Activated naive CD4-positive, alpha-beta T cell treated with anti-CD3 and anti-CD28 coated beads for 36 hours (primary cell): Measurements from ENCODE around the gene PALS2. TPM values are rescaled to one million over a fixed set of nuclear protein-coding genes. Genes with fewer than 3 reads are reported as not detected.

Experiments
- total RNA-seq, 2 experiments: library from RNA; stranded (reverse); gene quantifications; one replicate each; pipeline ENCODE4 v1.2.3, GENCODE V29; 2021

Gene PALS2
- total RNA-seq, 2 experiments from 2014 or later, result 21.8 to 22.5 TPM

Other genes starting within 250 kb of the PALS2 start
- 1 to 10 TPM; 6.8 to 6.9 TPM for gene GSDME, start 184.0 kb downstream of the PALS2 start, total RNA-seq